HK-2 (cell line): Measurements from ENCODE around the gene KCNB1.
A peak's percentile ranks its signal among the peaks of the same experiment; 100 is the strongest.
"Not testable (repeated sequence)": the region's sequence is repeated elsewhere in the genome, so short reads cannot be mapped to it uniquely, and the experiment has no call there.

Experiments
- DNase-seq: peaks from one replicate; pipeline ENCODE4 v3.0.0-alpha.2; 2018; ENCODE audit not compliant: unreplicated experiment

KCNB1 gene

DNA sequence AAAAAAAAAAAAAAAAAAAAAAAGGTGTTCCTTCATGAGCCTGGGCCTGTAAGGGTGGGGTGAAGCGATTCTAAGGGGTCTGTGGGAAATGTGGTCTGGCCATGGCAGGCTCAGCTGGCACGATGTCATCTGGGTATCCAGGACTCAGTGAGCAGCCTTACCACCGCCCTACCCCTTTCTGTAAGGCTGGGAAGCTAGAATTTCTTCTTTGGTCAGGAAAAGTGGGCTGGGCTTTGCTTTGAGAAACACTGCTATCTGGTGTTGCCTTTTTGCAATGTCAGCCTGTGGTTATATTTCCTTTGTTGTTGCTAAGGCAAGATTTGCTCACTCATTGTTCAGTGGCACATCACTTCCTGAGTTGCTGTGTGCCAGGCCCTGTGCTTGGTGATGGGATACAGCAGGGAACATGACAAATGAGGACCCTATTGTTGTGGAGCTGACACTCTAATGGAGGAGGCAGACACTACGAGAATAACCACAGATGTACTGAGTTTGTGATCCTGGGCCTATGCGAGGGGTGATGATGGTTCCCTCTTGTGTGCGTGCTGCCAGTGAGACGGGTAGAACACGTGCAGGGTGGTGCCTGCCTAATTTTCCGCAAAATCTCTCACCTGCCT lies 158.7 kb downstream of the KCNB1 start:
- DNase-seq = peak; percentile 23

DNA sequence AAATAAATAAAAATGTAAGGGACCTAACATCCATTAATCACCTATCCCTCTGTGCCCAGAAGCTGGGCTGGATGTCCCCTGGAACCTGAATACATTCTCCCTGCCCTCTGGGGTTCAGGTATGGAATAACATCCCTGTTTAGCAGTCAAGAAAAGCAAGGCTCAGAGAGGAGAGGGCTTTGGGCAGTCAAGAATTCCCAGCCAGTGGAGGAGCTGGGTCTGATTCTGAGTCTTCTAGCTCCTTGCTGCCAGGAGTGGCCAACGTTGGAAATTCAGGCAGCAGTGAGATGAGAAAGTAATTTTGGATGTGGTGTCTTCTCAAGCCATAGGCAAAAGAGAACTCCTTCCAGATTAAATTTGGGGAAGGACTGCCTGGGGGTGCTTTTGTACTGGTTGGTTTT lies 162.0 kb downstream of the KCNB1 start:
- no peak for DNase-seq

DNA sequence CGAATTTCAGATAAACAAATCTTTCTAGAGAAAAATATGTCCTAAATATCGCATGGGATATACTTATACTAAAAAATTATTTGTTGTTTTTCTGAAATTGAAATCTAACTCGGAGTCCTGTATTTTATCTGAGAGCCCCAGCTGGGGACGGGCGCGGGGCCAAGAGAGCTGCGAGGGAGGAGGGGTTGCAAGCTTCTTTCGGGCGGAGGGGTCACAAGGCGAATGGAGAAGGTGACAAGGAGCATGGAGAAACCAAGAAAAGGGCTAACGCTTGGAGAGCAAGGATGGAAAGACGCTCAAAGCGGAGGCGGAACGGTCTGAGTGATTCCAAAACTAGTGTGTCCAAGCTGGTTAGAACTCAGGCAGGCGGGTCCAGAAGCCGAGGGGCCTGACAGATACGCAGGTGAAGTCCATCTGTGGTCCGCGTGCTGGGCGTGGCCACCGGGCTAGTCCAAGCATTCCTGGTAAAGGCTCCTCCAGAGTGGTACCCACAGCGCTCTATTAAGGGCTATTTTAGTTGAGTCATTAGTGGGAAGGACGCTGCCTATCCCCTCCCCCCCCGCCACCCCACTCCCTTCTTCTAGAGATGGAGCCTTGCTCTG lies 163.2 kb downstream of the KCNB1 start:
- no peak for DNase-seq

DNA sequence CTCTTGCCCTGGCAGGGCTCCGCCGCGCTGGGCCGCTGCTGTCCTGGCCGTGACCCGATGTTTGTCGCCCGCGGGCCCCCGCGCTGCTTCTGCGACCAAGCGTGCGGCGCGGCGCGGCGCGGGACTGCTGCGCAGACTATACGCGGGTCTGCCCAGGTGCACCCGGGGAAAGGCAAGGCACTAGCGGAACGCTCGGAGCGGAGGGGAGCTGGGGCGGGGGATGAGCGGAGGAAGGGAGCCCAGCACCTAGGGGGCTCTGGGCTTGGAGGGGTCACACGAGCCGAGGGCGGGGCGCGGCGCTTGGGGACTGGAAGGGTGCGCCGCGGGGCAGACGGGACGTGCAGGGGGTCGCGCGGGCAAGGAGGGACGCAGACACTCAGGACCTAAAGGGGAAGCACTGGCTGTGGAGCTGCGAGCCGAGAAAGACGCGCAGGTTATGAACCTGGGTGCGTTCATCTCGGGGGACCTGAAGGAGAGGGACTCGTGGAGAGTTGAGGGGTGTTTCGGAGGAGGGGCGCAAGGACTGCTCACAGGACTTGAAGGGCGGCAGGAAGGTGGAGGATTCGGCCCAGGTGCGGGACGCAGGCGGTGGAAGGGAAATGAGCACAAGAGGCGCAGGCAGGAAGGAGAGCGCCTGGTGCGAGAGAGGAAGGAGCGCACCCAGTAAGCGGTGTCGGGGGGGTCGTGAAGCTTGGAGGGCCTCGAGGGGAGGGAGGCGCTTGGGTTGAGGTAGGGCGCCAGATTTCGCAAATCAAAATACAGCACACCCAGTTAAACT lies 163.8 kb downstream of the KCNB1 start:
- DNase-seq = no peak

DNA sequence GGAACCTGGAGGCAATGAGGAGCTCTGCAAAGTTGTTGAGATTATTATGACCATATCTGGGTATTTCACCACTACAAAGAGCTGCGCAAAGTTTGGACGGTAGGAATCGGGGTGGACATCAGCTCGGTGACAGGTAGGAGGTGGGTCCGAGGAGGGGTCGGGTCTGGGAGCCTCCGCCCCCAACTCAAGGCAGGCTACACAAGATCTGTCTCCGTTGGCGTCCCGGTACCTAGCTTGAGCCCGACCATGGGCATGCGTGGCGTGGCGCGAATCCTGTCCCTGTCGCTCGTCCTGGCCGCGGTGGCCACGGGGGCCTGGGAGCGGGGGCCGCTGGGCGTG lies 164.4 kb downstream of the KCNB1 start:
- no peak for DNase-seq

DNA sequence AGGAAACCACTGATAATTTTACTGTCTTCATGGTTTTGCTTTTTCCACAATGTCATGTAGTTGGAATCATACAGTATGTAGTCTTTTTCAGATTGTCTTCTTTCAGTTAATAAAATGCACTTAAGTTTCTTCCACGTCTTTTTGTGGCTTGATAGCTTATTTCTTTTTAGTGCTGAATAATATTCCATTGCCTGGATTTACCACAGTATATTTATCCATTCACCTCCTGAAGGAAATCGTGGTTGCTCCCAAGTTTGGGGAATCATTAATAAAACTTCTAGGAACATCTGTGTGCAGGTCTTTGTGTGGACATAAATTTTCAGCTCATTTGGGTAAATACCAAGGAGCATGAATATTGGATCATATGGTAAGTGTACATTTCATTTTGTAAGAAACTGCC lies 165.8 kb downstream of the KCNB1 start:
- DNase-seq = no peak

DNA sequence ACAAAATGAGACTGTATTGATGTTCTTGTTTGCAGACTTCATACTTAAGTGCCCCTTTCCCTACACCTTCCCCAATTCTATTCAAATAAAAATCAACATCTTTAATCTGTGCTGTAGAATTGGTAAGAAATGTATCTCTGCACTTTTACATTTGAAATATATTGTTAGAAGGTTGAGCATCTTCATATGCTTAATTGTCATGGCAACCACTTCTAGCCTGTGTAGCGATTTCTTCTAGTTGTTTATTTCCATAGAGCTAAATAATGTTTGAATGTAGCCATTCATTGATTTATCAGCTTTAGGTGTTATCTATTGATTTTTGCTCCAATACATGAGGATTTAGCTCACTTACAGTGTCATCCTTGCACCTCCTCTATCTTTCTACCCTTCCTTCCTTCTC lies 166.9 kb downstream of the KCNB1 start:
- DNase-seq = no peak

DNA sequence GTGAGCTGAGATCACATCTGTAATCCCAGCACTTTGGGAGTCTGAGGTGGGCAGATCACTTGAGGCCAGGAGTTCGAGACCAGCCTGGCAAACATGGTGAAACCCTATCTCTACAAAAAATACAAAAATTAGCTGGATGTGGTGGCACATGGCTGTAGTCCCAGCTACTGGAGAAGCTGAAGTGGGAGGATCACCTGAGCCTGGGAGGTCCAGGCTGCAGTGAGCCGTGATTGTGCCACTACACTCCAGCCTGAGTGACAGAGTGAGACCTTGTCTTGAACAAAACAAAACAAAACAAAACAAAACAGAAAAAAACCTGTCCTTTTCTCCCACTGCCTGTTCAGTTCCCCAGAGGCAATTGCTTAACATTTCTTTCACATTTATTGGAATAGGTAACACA lies 168.4 kb downstream of the KCNB1 start:
- not testable (repeated sequence) for DNase-seq
